ENCODE measurements around the gene CACNA1I. TPM values are rescaled to one million over a fixed set of nuclear protein-coding genes. Genes with fewer than 3 reads are reported as not detected.

Gene CACNA1I
- total and polyA plus RNA-seq, 2 experiments from 2014 or later, result 0.17 to 0.21 TPM

- Histone ChIP-seq H2AFZ (no peak overlapping the region), H3K4me1 (ENCODE audit: insufficient read depth) (peaks cover 3% of the 10 kb centered on the region), H3K27me3 (peaks cover 9% of the 10 kb centered on the region), H3K9me3 (ENCODE audit: low read depth) (no peaks in the 10 kb centered on the region), H4K20me1 (ENCODE audit: insufficient read depth, poor library complexity, severe bottlenecking) (no peaks in the 10 kb centered on the region), H3K9me2 (replicated peaks; ENCODE audit: insufficient read depth) (no peaks in the 10 kb centered on the region), H3K4me3 (no peak overlapping the region), H3K36me3 (replicated peaks; ENCODE audit: insufficient read depth, low read depth) (no peaks in the 10 kb centered on the region), H3K79me2 (no peaks in the 10 kb centered on the region), H3K27ac (no peak overlapping the region), H3K4me2 (no peak overlapping the region)
- no peak for TF ChIP-seq CTCF (IDR thresholded peaks at IDR 0.05; ENCODE audit: poor library complexity)
- no peak for TF ChIP-seq EZH2phosphoT487 (IDR thresholded peaks at IDR 0.05; ENCODE audit: low read depth, severe bottlenecking, unreplicated experiment)
- TF ChIP-seq EZH2 (IDR thresholded peaks at IDR 0.05; ENCODE audit: borderline replicate concordance), result no peak
- DNase-seq (ENCODE audit: low spot score), result no peak
- WGBS (ENCODE audit: low lambda C conversion rate, missing lambda C conversion rate), result 82% methylated on average over 8 of the region's 8 CpGs
Observed at GRCh38 chr22:39597236-39597869, 26.8 kb downstream of the CACNA1I start.

GRCh38 chr22:39598017-39598965 lies 27.7 kb downstream of the CACNA1I start:
- Histone ChIP-seq H3K9me3 (ENCODE audit: low read depth) (peaks cover 2% of the 10 kb centered on the region), H3K9me2 (replicated peaks; ENCODE audit: insufficient read depth) (no peaks in the 10 kb centered on the region), H3K27me3 (peaks cover 9% of the 10 kb centered on the region), H2AFZ (no peak overlapping the region), H3K36me3 (replicated peaks; ENCODE audit: insufficient read depth, low read depth) (no peaks in the 10 kb centered on the region), H4K20me1 (ENCODE audit: insufficient read depth, poor library complexity, severe bottlenecking) (no peaks in the 10 kb centered on the region), H3K4me2 (no peak overlapping the region), H3K27ac (no peak overlapping the region), H3K4me1 (ENCODE audit: insufficient read depth) (no peaks in the 10 kb centered on the region), H3K79me2 (no peaks in the 10 kb centered on the region), H3K4me3 (no peak overlapping the region)
- peak; percentile 86 for DNase-seq (ENCODE audit: low spot score)
- TF ChIP-seq EZH2 (IDR thresholded peaks at IDR 0.05; ENCODE audit: borderline replicate concordance) (no peak), CTCF (IDR thresholded peaks at IDR 0.05; ENCODE audit: poor library complexity) (no peak), EZH2phosphoT487 (IDR thresholded peaks at IDR 0.05; ENCODE audit: low read depth, severe bottlenecking, unreplicated experiment) (no peak)
- 33% methylated on average over 25 of the region's 36 CpGs for WGBS (ENCODE audit: low lambda C conversion rate, missing lambda C conversion rate)

GRCh38 chr22:39600491-39601179 lies 30.1 kb downstream of the CACNA1I start:
- no peak overlapping the region for H3K27ac ChIP-seq
- peaks cover 2% of the 10 kb centered on the region for H3K9me3 ChIP-seq (ENCODE audit: low read depth)
- no peak for TF ChIP-seq EZH2 (IDR thresholded peaks at IDR 0.05; ENCODE audit: borderline replicate concordance)
- no peak for TF ChIP-seq EZH2phosphoT487 (IDR thresholded peaks at IDR 0.05; ENCODE audit: low read depth, severe bottlenecking, unreplicated experiment)
- TF ChIP-seq CTCF (IDR thresholded peaks at IDR 0.05; ENCODE audit: poor library complexity), result no peak
- no peak overlapping the region for H3K4me3 ChIP-seq
- no peak overlapping the region for H2AFZ ChIP-seq
- no peaks in the 10 kb centered on the region for H3K9me2 ChIP-seq (replicated peaks; ENCODE audit: insufficient read depth)
- no peak overlapping the region for H3K4me2 ChIP-seq
- no peak for DNase-seq (ENCODE audit: low spot score)
- H3K79me2 ChIP-seq, result no peaks in the 10 kb centered on the region
- H3K4me1 ChIP-seq (ENCODE audit: insufficient read depth), result no peaks in the 10 kb centered on the region
- H3K36me3 ChIP-seq (replicated peaks; ENCODE audit: insufficient read depth, low read depth), result no peaks in the 10 kb centered on the region
- WGBS (ENCODE audit: low lambda C conversion rate, missing lambda C conversion rate), result 88% methylated on average over 18 of the region's 18 CpGs
- no peaks in the 10 kb centered on the region for H4K20me1 ChIP-seq (ENCODE audit: insufficient read depth, poor library complexity, severe bottlenecking)
- H3K27me3 ChIP-seq, result peaks cover 9% of the 10 kb centered on the region
